SW 1271 (cell line): ENCODE measurements around the gene CRADD.
A peak's percentile ranks its signal among the peaks of the same experiment; 100 is the strongest.
"Not testable (repeated sequence)": the region's sequence is repeated elsewhere in the genome, so short reads cannot be mapped to it uniquely, and the experiment has no call there.

ENCODE experiments used
- DNase-seq, 2 experiments: peaks; one replicate each; lab custom pipeline; 2025; lab: John Stamatoyannopoulos, UW

Gene CRADD

DNA sequence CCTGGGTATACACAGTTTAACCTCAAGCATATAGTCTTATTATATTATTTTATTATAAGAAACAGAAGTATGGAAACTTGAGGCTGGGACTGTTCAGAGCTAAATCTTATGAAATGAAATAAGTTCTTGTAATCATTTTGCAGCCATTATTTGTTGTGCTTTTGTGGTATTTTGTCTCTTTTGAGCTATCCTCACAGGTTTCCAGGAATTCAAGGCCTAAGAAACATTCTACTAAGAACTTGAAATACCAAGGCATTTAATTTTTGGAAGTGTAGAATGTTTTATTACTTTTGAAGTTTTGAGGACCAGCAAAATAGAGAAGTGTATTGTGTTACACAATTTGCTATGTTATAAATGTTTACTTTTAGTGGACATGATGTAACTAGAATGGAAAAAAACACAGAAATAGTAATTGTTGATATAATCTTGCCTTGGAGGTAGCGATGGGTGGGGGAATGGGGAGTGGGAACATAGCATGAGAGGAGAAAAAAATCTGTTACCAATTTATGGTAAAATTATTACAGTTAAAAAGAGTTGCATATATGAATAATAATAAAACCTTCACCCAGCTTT is 81.7 kb downstream of the CRADD start:
- DNase-seq, result no peak

DNA sequence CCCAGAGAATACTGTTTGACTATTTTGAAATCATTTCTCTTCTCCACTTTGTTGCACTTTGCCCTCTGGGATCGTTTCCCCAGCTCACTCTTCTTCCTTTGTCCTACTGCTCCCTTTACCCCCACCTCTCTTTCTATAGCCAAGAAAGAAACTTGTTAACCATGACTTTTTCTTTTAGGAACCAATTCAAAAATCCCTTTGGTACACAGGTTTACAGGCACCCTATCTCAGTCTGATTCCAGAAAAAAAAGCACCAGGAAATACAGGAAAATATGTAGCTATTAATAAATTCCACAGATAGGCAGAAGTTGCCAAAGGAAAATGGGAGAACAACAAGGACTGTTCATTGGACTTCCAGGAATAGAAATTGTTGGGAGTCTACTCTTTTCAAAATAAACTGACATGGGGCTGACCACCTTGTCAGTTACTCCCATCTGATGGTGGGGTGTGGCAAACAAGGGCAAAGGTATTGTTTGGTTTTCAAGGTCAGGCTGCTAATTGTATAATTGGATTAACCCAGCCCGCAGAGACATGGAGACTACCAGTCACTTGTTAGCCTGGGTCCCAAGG is 82.4 kb downstream of the CRADD start:
- no peak for DNase-seq

DNA sequence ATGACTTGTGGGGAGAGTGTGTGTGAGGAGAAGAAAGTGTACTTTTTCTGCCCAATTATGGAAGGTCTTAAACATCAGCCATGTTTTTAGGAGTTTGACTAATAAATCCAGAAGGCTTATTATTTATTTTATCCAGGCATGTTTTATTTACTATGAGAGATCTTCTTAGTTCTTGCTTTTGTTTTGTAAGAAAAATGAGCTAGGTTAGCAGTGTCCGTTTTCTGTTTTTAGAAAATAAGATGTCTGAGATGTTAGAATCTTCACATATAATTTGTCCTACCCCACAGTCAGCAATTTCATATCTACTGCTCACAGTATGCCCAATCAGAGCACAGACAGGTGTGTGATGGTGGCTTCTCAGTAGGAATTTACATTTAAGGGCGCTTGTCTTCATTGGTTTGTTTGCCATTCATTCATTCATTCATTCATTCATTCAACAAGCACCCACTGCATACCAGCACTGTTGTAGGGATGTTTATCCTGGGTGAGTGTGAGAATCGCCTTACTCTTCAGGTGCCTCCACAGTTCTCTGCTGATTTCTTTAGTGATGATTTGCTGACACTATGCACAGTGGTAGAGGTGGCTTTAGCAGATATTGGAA is 83.2 kb downstream of the CRADD start:
- DNase-seq, result no peak

DNA sequence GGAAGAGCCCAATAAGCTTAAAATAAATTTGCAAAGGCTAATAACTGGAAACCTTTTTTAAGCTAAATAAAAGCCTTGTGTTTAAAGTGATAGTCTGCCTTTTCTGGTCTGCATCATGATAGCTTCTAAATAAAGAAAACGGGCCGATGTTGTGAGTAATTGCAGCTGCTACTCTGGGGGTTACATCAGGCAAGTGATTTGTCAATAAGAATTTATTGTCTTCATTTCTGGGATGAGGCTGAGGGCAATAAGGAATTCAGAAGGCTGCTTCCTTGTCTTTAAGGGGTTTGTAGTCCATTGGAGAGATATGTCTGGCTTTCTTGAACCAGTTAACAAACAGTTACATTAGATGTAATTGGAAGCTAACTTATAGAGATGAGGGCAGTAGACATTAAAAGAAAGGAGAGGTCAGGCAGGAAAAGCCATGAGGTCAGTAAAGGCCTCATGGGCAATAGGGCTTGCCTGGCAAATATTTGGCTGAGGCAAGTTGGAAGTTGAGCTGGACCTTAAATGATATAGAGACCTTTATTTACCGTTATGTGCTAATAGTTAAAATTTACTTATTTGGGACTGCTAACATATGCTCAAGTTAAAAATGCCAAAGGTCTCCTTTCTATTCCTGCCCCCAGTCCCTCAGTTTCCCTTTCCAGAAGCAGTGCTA is 85.0 kb downstream of the CRADD start:
- no peak for DNase-seq

- no peak for DNase-seq
These were observed 85.9 kb downstream of the CRADD start for GRCh38 chr12:93762912-93763553.

- DNase-seq, result no peak
These were observed 86.6 kb downstream of the CRADD start for GRCh38 chr12:93763746-93764147.

DNA sequence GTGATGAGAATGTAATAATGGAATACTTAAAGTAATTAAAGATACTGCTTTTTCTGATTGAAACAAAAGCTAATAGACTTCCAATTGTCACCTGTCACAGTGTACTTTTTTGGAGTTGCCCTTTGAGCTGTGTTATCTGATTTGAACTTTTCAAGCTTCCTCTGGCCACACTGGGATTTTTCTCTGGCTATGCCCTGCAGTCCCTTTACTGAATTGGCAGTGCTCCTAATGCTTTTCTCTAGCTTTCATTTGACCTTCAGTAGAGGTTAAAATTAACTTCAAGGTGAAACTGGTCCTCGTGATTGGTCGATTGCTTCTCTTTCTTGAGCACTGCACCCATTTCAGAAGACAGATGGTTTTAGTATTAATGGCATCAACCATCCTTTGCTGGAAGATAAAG is 89.2 kb downstream of the CRADD start:
- DNase-seq, result no peak

DNA sequence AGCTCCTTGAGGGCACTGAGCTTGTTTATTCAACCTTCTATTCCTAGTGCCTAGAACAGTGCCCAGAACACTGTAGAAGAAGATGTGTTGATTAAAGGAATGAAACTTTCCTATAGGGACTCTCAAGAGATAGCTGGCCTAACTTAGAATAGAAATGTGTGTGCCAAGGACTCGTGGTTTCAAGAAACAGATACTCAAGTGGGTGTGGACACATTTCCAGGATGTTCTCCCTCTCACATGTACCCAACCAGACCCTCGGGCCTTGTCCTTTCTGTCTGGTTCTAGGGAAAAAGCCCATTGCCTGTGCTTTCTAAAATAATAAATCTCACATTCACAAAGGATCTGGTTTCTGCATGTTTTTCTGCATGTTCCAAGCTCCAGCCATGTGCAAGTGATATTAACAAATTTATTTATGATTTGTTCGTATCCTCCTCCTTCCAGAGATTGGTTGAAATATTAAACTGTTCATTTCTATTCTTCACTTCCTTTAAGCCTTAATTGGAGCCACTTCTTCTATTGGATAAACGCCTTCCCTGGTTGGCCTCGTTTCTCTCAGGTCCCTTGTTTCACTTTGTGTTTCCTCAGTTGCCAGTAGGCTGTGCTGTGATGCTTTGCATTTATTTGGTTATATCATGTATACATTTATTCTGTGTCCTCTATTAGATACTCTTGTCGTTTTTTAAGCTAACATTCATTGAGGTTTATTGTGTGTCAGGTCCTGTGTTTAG is 89.8 kb downstream of the CRADD start:
- DNase-seq, result peak in 1 of 2 experiments; percentile 43

DNA sequence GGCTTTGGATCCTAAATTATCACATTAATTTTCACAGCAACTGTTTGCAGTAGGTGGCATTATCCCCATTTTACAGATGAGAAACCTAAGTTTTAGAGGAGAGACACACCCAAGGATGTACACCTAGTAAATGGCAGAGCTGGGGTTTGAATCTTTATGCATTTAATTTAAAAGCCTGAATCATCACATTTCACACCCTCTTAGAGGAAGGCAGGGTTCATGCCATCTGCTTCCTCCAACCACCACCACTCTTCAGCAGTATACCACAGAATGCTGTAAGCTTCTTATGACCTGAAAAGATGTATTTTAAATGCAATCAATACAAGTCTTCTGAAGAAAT is 90.3 kb downstream of the CRADD start:
- DNase-seq, result no peak

DNA sequence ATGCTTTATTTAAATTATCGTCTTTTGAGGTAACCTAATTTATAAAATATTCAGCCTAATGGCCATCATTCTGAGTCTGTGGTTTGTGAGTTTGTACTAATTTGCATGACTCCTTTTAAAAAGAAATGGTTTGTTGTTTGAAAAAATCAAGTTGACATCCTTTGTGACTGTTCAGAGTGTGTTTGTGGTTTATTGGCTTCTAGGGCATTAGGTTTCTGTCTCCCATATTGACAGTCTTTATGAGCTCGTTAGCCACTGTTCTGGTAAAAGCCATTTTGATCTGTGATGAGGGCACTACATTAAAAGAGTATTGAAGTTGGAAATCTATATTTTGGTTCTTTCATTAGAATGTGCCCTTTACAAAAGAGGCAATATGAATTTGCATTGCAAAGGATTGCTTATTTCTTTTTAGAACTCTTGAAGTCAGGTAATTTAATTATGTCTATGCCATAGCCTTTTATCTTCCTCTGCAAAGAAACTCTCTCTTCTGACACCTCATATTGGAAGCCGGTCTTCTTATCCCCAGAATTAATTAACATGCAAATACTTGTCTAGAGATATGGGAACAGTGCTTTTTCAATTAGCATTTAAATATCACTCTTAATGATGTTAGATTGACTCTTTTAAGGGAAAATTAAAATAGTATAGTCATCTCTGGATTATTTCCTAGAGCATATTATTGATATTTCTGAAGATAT is 95.0 kb downstream of the CRADD start:
- DNase-seq, result no peak

- DNase-seq, result peak in 1 of 2 experiments; percentile 7
These were observed 96.1 kb downstream of the CRADD start for GRCh38 chr12:93773122-93773871.

DNA sequence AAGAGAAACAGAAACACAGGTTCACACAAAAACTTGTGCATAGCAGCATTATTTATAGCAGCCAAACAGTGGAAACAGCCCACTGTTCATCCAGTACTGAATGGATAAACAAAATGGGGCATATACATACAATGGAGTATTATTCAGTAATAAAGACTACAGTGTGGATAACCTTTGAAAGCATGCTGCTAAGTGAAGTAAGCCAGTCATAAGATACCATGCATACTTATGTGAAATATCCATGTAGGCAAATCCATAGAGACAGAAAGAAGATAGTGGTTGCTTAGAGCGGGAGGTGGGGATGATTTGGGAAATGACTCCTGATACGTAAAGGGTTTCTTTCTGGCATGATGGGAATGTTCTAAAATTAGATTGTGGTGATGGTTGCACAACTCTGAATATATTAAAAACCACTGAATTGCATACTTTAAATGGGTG is 99.4 kb downstream of the CRADD start:
- no peak for DNase-seq

DNA sequence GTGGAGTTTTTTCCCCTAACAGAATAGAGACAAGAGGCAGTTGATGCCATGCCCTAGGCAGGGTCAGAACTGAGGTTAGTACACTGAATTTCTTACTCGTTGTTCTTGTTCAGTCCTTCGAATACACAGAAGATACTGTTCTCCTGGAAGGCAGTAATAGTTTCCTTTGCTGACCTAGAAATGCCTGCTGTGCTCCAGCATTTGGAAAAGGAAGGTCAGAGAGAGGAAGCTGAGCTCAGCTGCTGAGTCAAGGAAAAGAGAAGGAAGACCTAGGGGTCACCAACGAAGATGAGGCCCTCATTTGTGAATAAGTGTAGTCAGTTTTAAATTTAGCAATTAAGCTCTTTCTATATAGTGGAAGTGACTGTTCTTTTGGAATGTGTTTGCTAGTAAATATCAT is 100.1 kb downstream of the CRADD start:
- peak; percentile 37 to 70 for DNase-seq

DNA sequence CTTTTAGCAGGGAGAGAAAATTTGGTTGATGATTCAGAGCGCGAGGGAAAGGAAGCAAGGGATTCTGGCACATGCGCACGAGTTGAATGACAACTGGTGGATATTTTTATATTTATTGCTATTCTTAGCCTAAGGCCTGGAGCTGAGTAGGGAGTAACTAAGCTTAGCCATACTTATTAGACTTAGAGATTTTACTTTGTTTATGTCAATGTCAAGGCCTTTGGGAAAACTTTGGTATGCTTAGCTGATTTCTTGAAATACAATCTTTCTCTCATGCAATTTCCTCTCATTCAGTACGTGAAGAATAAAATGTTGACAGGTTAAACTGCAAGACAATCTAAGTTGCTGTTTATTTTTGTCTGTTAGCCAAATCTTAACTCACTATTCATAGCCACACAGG is 101.1 kb downstream of the CRADD start:
- DNase-seq, result no peak

GRCh38 chr12:93778766-93779165 is 101.6 kb downstream of the CRADD start:
- no peak for DNase-seq

DNA sequence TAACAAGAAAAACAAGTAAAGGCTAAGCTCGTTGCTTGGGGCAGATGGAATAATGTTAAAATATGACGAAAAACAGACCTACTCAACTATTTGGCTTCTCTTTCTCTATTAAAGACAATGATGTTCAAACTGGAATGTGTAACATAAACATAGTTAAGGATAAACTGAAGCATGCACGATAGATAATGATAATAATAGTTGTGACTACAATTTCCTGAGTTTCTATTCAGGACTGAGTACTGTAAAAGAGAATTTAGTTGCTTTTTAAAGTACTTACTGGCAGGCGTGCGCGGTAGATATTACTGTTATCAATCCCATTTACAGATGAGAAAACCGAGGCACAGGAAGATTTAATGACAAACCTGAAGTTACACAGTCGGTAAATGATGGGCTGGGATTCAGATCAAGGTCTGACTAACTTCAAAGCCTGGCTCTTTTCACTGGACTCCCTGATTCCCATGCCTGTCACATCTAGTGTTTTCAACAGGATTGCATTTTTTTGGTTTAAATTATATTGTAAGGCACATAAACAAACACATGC is 103.0 kb downstream of the CRADD start:
- DNase-seq, result no peak

- peak in 1 of 2 experiments; percentile 6 for DNase-seq
These were observed 103.7 kb downstream of the CRADD start for GRCh38 chr12:93780886-93781285.

DNA sequence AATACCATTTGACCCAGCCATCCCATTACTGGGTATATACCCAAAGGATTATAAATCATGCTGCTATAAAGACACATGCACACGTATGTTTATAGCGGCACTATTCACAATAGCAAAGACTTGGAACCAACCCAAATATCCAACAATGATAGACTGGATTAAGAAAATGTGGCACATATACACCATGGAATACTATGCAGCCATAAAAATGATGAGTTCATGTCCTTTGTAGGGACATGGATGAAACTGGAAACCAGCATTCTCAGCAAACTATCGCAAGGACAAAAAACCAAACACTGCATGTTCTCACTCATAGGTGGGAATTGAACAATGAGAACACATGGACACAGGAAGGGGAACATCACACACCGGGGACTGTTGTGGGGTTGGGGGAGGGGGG is 104.8 kb downstream of the CRADD start:
- DNase-seq, result not testable (repeated sequence)

- no peak for DNase-seq
These were observed 105.7 kb downstream of the CRADD start for GRCh38 chr12:93782853-93783252.

DNA sequence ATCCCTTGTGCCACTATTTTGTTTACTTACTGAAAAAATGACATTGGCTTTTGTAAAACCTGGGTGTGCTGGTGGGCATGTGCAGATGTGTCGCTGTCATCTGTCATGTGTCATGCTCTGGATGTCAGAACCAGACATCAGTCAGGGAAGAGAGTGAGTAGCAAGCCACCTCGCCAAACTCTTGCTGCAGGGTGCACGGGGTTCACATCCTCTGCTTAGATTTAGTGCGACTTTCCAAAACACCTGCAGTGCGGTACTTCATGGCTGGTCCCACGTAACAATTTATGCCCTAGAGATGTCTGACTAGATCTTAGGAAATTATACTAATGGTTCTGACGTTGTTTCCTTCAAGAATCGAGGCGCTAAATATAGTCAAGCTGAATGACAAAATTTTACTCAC is 106.7 kb downstream of the CRADD start:
- no peak for DNase-seq
